ENCODE results near the gene SALL2. TPM values are rescaled to one million over a fixed set of nuclear protein-coding genes. Genes with fewer than 3 reads are reported as not detected.

SALL2 gene
- polyA plus RNA-seq, 1 of the 3 experiments (the other 2 are of a cell fraction), result 9.1 TPM

GRCh38 chr14:21528381-21529348 is 2.5 kb upstream of the SALL2 start:
- no peak for DNase-seq
- no peaks in the 10 kb centered on the region for H3F3A ChIP-seq (replicated peaks; ENCODE audit: insufficient read depth)
- CTCF ChIA-PET, result interaction anchor here (0.7 to 1.5 kb wide), 2 partner anchors 11 to 28 kb away, joined by 3 to 11 read pairs; no protein-coding TSS in a partner anchor
- no peak overlapping the region for H3K9ac ChIP-seq
- H3K27ac ChIP-seq (ENCODE audit: low read depth in 2 of 2, low read length in 1 of 2), result no peak overlapping the region
- H3K4me2 ChIP-seq, result no peak overlapping the region
- peaks cover 4 to 16% of the 10 kb centered on the region in 2 experiments; a peak in 2 of 4 replicates for H3K4me1 ChIP-seq (ENCODE audit: control insufficient read depth in 1 of 2, insufficient read depth in 2 of 2, low read depth in 1 of 2, low read length in 1 of 2)
- 75% methylated on average over 4 of the region's 4 CpGs for WGBS (ENCODE audit: low lambda C conversion rate)
- no peak for TF ChIP-seq GABPA (IDR thresholded peaks at IDR 0.05; ENCODE audit: low read depth)
- no peak for TF ChIP-seq TEAD4 (IDR thresholded peaks at IDR 0.05; ENCODE audit: borderline replicate concordance, insufficient read depth)
- no peak for TF ChIP-seq RFX5 (IDR thresholded peaks at IDR 0.05; ENCODE audit: low read length)
- TF ChIP-seq ZBTB33 (IDR thresholded peaks at IDR 0.05; ENCODE audit: borderline replicate concordance, low read depth), result no peak
- TF ChIP-seq, protein P1, sequence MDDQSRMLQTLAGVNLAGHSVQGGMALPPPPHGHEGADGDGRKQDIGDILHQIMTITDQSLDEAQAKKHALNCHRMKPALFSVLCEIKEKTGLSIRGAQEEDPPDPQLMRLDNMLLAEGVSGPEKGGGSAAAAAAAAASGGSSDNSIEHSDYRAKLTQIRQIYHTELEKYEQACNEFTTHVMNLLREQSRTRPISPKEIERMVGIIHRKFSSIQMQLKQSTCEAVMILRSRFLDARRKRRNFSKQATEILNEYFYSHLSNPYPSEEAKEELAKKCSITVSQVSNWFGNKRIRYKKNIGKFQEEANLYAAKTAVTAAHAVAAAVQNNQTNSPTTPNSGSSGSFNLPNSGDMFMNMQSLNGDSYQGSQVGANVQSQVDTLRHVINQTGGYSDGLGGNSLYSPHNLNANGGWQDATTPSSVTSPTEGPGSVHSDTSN (IDR thresholded peaks at IDR 0.05), result no peak
- TF ChIP-seq USF2 (IDR thresholded peaks at IDR 0.05; ENCODE audit: borderline replicate concordance, low read depth, low read length), result no peak
- TF ChIP-seq RXRA (IDR thresholded peaks at IDR 0.05; ENCODE audit: borderline replicate concordance, low read depth), result no peak
- TF ChIP-seq SMC3 (IDR thresholded peaks at IDR 0.05; ENCODE audit: low read depth, low read length), result no peak
- TF ChIP-seq TCF12 (IDR thresholded peaks at IDR 0.05), result no peak
- H3K4me3 ChIP-seq (ENCODE audit: low read depth in 2 of 2, low read length in 1 of 2), result no peak overlapping the region
- peaks cover 0 to 5% of the 10 kb centered on the region in 2 experiments for H3K36me3 ChIP-seq (replicated peaks in 1 of 2; ENCODE audit: control insufficient read depth in 1 of 2, insufficient read depth in 2 of 2, low read length in 1 of 2)
- no peaks in the 10 kb centered on the region for H3K9me2 ChIP-seq
- H3K9me3 ChIP-seq, result no peaks in the 10 kb centered on the region
- no peaks in the 10 kb centered on the region for H4K20me1 ChIP-seq (ENCODE audit: insufficient read depth)
- POLR2A ChIA-PET, result no interaction called here
- peaks cover 10% of the 10 kb centered on the region; the same call in 1 of the 2 replicates for H3K27me3 ChIP-seq (ENCODE audit: insufficient read depth)
- H2AFZ ChIP-seq (ENCODE audit: low read depth), result no peak overlapping the region
- no peaks in the 10 kb centered on the region; the same call in 1 of the 2 replicates for H3K79me2 ChIP-seq (ENCODE audit: insufficient read depth)

GRCh38 chr14:21527318-21527679 is 1.2 kb upstream of the SALL2 start:
- Histone ChIP-seq H4K20me1 (ENCODE audit: insufficient read depth) (no peaks in the 10 kb centered on the region), H3K4me2 (no peak overlapping the region), H3K9ac (no peak overlapping the region), H3F3A (replicated peaks; ENCODE audit: insufficient read depth) (no peaks in the 10 kb centered on the region), H3K27ac (ENCODE audit: low read depth in 2 of 2, low read length in 1 of 2) (no peak overlapping the region), H3K36me3 (replicated peaks in 1 of 2; ENCODE audit: control insufficient read depth in 1 of 2, insufficient read depth in 2 of 2, low read length in 1 of 2) (peaks cover 0 to 5% of the 10 kb centered on the region in 2 experiments), H2AFZ (ENCODE audit: low read depth) (no peak overlapping the region), H3K79me2 (ENCODE audit: insufficient read depth) (no peaks in the 10 kb centered on the region; the same call in 1 of the 2 replicates), H3K9me3 (no peaks in the 10 kb centered on the region), H3K27me3 (ENCODE audit: insufficient read depth) (peaks cover 6% of the 10 kb centered on the region; the same call in 1 of the 2 replicates), H3K4me3 (ENCODE audit: low read depth in 2 of 2, low read length in 1 of 2) (no peak overlapping the region), H3K4me1 (ENCODE audit: control insufficient read depth in 1 of 2, insufficient read depth in 2 of 2, low read depth in 1 of 2, low read length in 1 of 2) (peaks cover 3 to 16% of the 10 kb centered on the region in 2 experiments; a peak in 2 of 4 replicates), H3K9me2 (no peaks in the 10 kb centered on the region)
- DNase-seq, result no peak
- no peak for TF ChIP-seq TCF12 (IDR thresholded peaks at IDR 0.05)
- no peak for TF ChIP-seq POLR2AphosphoS5 (IDR thresholded peaks at IDR 0.05; ENCODE audit: low read depth, low read length)
- no peak for TF ChIP-seq FOXJ3 (CRISPR knock-in tag; IDR thresholded peaks at IDR 0.05)
- no peak for TF ChIP-seq TEAD4 (IDR thresholded peaks at IDR 0.05; ENCODE audit: borderline replicate concordance, insufficient read depth)
- no peak for TF ChIP-seq GATA2 (CRISPR knock-in tag; IDR thresholded peaks at IDR 0.05)
- POLR2A ChIA-PET, result interaction anchor here (2.8 kb wide), 1 partner anchor 16 kb away, joined by 36 read pairs; the partner anchor contains the start of gene METTL3
- WGBS (ENCODE audit: low lambda C conversion rate), result 81% methylated on average over 1 of the region's 1 CpG
- CTCF ChIA-PET, result interaction anchor here (1.4 kb wide), 1 partner anchor 11 kb away, joined by 3 read pairs; no protein-coding TSS in a partner anchor

All from SK-N-SH (cell line).